GM23338 (cell line): ENCODE data around the gene DENND1B.

Experiments used
- CREB1 ChIP-seq: fragments of 250-450 bp; sonication (Bioruptor Pico); IDR thresholded peaks from 2 replicates; pipeline ENCODE4 v1.5.0; 2020; ENCODE audit warnings: low read depth, mild to moderate bottlenecking, moderate library complexity
- CTCF ChIP-seq, 2 experiments: fragments of 200-600 bp in 1 of 2; sonication (generic) in 1 of 2; conservative IDR thresholded peaks; 2 replicates each; pipeline versions ENCODE4 v1.5.1 to v1.6.1; 2016 to 2017; ENCODE audit warnings: antibody characterized with exemption in 2 of 2, low read depth in 2 of 2, mild to moderate bottlenecking in 2 of 2, moderate library complexity in 1 of 2
- ETS1 ChIP-seq: IDR thresholded peaks from 2 replicates; pipeline ENCODE4 v1.6.1; 2016; ENCODE audit warnings: antibody characterized with exemption
- EZH2 ChIP-seq: fragments of 200-600 bp; sonication (generic); IDR thresholded peaks from one replicate; pipeline ENCODE4 v1.8.0; 2017; ENCODE audit warnings: antibody characterized with exemption, mild to moderate bottlenecking, low read depth; ENCODE audit not compliant: unreplicated experiment
- EZH2phosphoT487 ChIP-seq: fragments of 200-600 bp; sonication (generic); IDR thresholded peaks from one replicate; pipeline ENCODE4 v1.8.1; 2018; ENCODE audit warnings: antibody characterized with exemption; ENCODE audit not compliant: unreplicated experiment
- JUNB ChIP-seq: IDR thresholded peaks from one replicate; pipeline ENCODE4 v1.6.1; 2016; ENCODE audit warnings: antibody characterized with exemption; ENCODE audit not compliant: unreplicated experiment
- NANOG ChIP-seq: IDR thresholded peaks from 2 replicates; pipeline ENCODE4 v1.6.1; 2016; ENCODE audit warnings: antibody characterized with exemption, borderline replicate concordance
- POLR2AphosphoS5 ChIP-seq: IDR thresholded peaks from 2 replicates; pipeline ENCODE4 v1.6.1; 2016; ENCODE audit warnings: antibody characterized with exemption, low read depth
- REST ChIP-seq: IDR thresholded peaks from one replicate; pipeline ENCODE4 v1.6.1; 2018; ENCODE audit warnings: antibody characterized with exemption; ENCODE audit not compliant: unreplicated experiment
- STAT1 ChIP-seq: IDR thresholded peaks from one replicate; pipeline ENCODE4 v1.6.1; 2016; ENCODE audit warnings: antibody characterized with exemption; ENCODE audit not compliant: unreplicated experiment
- ZNF114 ChIP-seq: fragments of 250-450 bp; sonication (Bioruptor Pico); IDR thresholded peaks from 2 replicates; pipeline ENCODE4 v1.5.0; 2020; ENCODE audit warnings: mild to moderate bottlenecking, moderate library complexity
- ZNF331 ChIP-seq: fragments of 250-450 bp; sonication (Bioruptor Pico); IDR thresholded peaks from 2 replicates; pipeline ENCODE4 v1.5.0; 2020; ENCODE audit warnings: low read depth, mild to moderate bottlenecking, moderate library complexity
- ZNF462 ChIP-seq: fragments of 250-450 bp; sonication (Bioruptor Pico); IDR thresholded peaks from 2 replicates; pipeline ENCODE4 v1.5.0; 2020; ENCODE audit warnings: mild to moderate bottlenecking, moderate library complexity

- TF ChIP-seq REST (no peak), CTCF (conservative IDR thresholded peaks at IDR 0.05; ENCODE audit: low read depth in 2 of 2) (no peak; a peak in 1 of 4 replicates), EZH2 (no peak), POLR2AphosphoS5 (no peak), ZNF114 (CRISPR knock-in tag) (no peak), ZNF331 (CRISPR knock-in tag) (no peak), CREB1 (no peak), JUNB (no peak), ETS1 (no peak), EZH2phosphoT487 (no peak), STAT1 (no peak), NANOG (no peak), ZNF462 (no peak)
These were observed 39.8 kb downstream of the DENND1B start for GRCh38 chr1:197735461-197735860.
